ENCODE data around the gene SBSN.

The SBSN gene

GRCh38 chr19:35528218-35529038 lies at the start of gene SBSN:
TSS of gene SBSN (minus strand) at chr19:35528311. CDS start at chr19:35528281, 30 bp downstream.
- no peak for DNase-seq

GRCh38 chr19:35571406-35571965 lies 43.4 kb upstream of the SBSN start:
- no peak for DNase-seq

GRCh38 chr19:35569281-35569781 lies 41.2 kb upstream of the SBSN start:
- peak in 1 of 14 donors; percentile 71 for DNase-seq

- no peak for DNase-seq
These were observed 38.6 kb upstream of the SBSN start for GRCh38 chr19:35566738-35567137.

GRCh38 chr19:35565016-35565856 lies 37.1 kb upstream of the SBSN start:
- DNase-seq, result no peak

- DNase-seq, result no peak
These were observed 35.2 kb upstream of the SBSN start, which contains the start of gene ATP4A for GRCh38 chr19:35563207-35563829. TSS of gene ATP4A (minus strand) at chr19:35563658. CDS start at chr19:35563629, 29 bp downstream.

GRCh38 chr19:35562776-35563175 lies 34.7 kb upstream of the SBSN start:
- no peak for DNase-seq

- no peak for DNase-seq
These were observed 34.2 kb upstream of the SBSN start for GRCh38 chr19:35562336-35562735.

GRCh38 chr19:35561436-35561835 lies 33.3 kb upstream of the SBSN start:
- DNase-seq, result no peak

- no peak for DNase-seq
These were observed 32.6 kb upstream of the SBSN start for GRCh38 chr19:35560677-35561076.

- no peak for DNase-seq
These were observed 32.2 kb upstream of the SBSN start for GRCh38 chr19:35560271-35560670.

GRCh38 chr19:35559781-35560180 lies 31.7 kb upstream of the SBSN start:
- DNase-seq, result no peak

GRCh38 chr19:35559281-35559659 lies 31.2 kb upstream of the SBSN start:
- DNase-seq, result no peak

GRCh38 chr19:35558400-35559280 lies 30.5 kb upstream of the SBSN start:
- no peak for DNase-seq

GRCh38 chr19:35557539-35558399 lies 29.7 kb upstream of the SBSN start:
- DNase-seq, result peak in 2 of 14 donors; percentile 21 to 78

- no peak for DNase-seq
These were observed 28.9 kb upstream of the SBSN start for GRCh38 chr19:35556846-35557538.

- no peak for DNase-seq
These were observed 28.0 kb upstream of the SBSN start for GRCh38 chr19:35556025-35556590.

GRCh38 chr19:35555301-35556005 lies 27.3 kb upstream of the SBSN start:
- no peak for DNase-seq

GRCh38 chr19:35554076-35554475 lies 26.0 kb upstream of the SBSN start:
- no peak for DNase-seq

Data from C1 segment of cervical spinal cord (tissue), 14 donors.